PC-9 (cell line): Measurements from ENCODE around the gene FAM111A.

ENCODE experiments used
- CTCF ChIP-seq: fragments of 200-600 bp; sonication (generic); conservative IDR thresholded peaks from 2 replicates; pipeline ENCODE4 v1.6.1; 2017; ENCODE audit warnings: mixed run types, antibody characterized with exemption, mild to moderate bottlenecking, moderate library complexity
- EZH2 ChIP-seq: fragments of 200-600 bp; sonication (generic); IDR thresholded peaks from 2 replicates; pipeline ENCODE4 v1.8.0; 2017; ENCODE audit warnings: antibody characterized with exemption, low read depth

- TF ChIP-seq CTCF = no peak
- TF ChIP-seq EZH2 = no peak
These were observed 4.0 kb upstream of the FAM111A start for GRCh38 chr11:59138643-59139042.
